IPS DF 4.7 (cell line): ENCODE data around the gene FAM240A.

ENCODE experiments used
- DNase-seq: peaks from one replicate; pipeline ENCODE4 v3.0.0-alpha.2; 2013; ENCODE audit warnings: low spot score; ENCODE audit errors: extremely low read depth

FAM240A gene

DNA sequence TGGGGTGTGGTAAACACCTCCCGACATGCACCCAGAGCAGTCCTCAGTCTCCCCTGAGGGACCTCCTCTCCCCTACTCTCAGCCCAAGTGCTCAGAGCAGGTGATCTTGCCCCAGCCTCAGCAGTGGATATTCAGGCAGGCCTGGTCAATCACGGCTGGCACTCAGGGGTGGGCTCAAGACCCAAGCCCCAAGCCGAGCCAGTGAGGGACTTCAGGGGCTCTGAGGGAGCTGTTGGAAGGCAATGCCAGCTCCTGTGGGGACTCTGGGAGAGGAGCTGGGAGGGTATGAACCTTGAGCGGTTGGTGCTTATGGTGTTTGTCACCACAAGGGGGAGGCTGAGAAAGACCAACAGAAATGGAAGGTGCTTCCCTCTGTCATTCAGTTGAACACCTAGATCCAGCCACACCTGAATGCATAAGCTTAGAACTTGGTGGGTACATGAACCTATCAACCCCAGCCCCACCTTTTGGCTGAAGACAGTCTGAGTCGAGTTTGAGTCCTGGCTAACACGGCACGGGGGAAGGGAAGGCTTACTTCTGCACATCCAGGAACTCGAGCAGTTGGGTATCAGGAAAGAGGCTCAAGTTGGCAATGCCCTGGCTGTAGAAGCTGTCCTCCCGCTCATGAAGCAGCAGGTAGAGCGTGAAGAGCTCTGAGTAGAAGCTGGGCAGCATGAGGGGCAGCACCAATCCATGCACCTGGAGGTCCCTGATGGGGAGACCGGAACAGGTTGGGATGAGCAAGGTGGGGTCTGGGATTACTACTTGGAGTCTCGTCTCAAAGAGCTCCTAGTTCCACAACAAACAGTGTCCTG is 61.9 kb downstream of the FAM240A start:
- no peak for DNase-seq

DNA sequence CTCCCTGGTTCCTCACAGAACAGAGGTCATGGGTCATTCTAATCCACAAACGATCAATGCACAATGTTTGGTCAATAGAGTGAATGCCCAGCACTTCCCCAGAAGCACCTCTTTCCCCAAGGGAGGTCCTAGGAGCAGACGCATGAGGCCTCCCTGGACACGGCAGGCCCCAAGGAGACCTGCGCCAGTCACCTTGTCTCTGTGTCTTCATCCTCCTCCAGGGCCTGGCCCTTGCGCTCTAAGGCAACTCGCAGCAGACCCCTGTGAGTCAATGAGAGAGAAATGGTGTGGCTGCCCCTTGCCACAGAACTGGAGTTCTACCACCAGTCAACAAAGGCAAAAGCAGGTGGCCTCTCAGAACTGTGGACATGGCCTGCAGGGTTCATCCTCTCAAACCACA is 63.1 kb downstream of the FAM240A start:
- DNase-seq = no peak
